Upper lobe of left lung (tissue), 4 donors: ENCODE results near the gene SLC26A1.

ENCODE experiments used
- POLR2A ChIP-seq, 4 donors: fragments of 450-650 bp; IDR thresholded peaks; one replicate each; pipeline ENCODE4 v1.5.1; 2016 to 2017; ENCODE audit warnings: antibody characterized with exemption in 4 of 4, mild to moderate bottlenecking in 2 of 4
- POLR2AphosphoS5 ChIP-seq, 2 donors: sonication (generic); formaldehyde crosslinking; IDR thresholded peaks; one replicate each; pipeline ENCODE4 v1.5.1; 2017; ENCODE audit warnings: antibody characterized with exemption in 2 of 2

- TF ChIP-seq POLR2A (IDR thresholded peaks at IDR 0.05), result no peak
- no peak for TF ChIP-seq POLR2AphosphoS5 (IDR thresholded peaks at IDR 0.05)
Observed at GRCh38 chr4:978957-979701, 14.1 kb downstream of the SLC26A1 start.
